Measurements from ENCODE around the gene OGG1.

The OGG1 gene

GRCh38 chr3:9729419-9729818 lies 20.3 kb upstream of the OGG1 start:
- TF ChIP-seq CTCF (IDR thresholded peaks at IDR 0.05; ENCODE audit: low read depth, low read length, missing control alignments): no peak
- in situ Hi-C loops (cut with HindIII; ENCODE audit: low pct_ligation_motif_present, low sequenced_read_pairs): no loop called here

GRCh38 chr3:9730657-9731205 lies 19.0 kb upstream of the OGG1 start:
- TF ChIP-seq CTCF (IDR thresholded peaks at IDR 0.05; ENCODE audit: low read depth, low read length, missing control alignments): no peak
- H3K27ac ChIP-seq: peak overlapping the region; percentile 48
- in situ Hi-C loops (cut with HindIII; ENCODE audit: low pct_ligation_motif_present, low sequenced_read_pairs): no loop called here
- H3K27me3 ChIP-seq (replicated peaks): no peaks in the 10 kb centered on the region
- H3K4me3 ChIP-seq (ENCODE audit: low read depth, low read length): peak overlapping the region; percentile 58
- no peak for DNase-seq
- H3K36me3 ChIP-seq (replicated peaks): peaks cover 10% of the 10 kb centered on the region

More at GRCh38 chr3:9729419-9729818, 20.3 kb upstream of the OGG1 start:
- Histone ChIP-seq H3K27ac (no peak overlapping the region), H3K36me3 (replicated peaks) (peaks cover 3% of the 10 kb centered on the region), H3K27me3 (replicated peaks) (no peaks in the 10 kb centered on the region), H3K4me3 (ENCODE audit: low read depth, low read length) (no peak overlapping the region)
- DNase-seq: no peak

- H3K27ac ChIP-seq: peak within 1 kb of the TSS; percentile 100
- H3K36me3 ChIP-seq (replicated peaks): peaks cover 13% of the 10 kb centered on the region
- TF ChIP-seq CTCF (IDR thresholded peaks at IDR 0.05; ENCODE audit: low read depth, low read length, missing control alignments): peak; percentile 22
- no peaks in the 10 kb centered on the region for H3K27me3 ChIP-seq (replicated peaks)
- H3K4me3 ChIP-seq (ENCODE audit: low read depth, low read length): peak within 1 kb of the TSS; percentile 91
- in situ Hi-C loops (cut with HindIII; ENCODE audit: low pct_ligation_motif_present, low sequenced_read_pairs): no loop called here
- DNase-seq: peak; percentile 99
Observed at GRCh38 chr3:9731206-9732079, 18.3 kb upstream of the OGG1 start, which contains the start of gene BRPF1. BRPF1 (plus strand) TSS chr3:9731735; CDS start chr3:9734141, 2,406 bp downstream.

GRCh38 chr3:9732080-9732739 lies 17.5 kb upstream of the OGG1 start:
- in situ Hi-C loops (cut with HindIII; ENCODE audit: low pct_ligation_motif_present, low sequenced_read_pairs): no loop called here
- no peaks in the 10 kb centered on the region for H3K27me3 ChIP-seq (replicated peaks)
- no peak for DNase-seq
- H3K4me3 ChIP-seq (ENCODE audit: low read depth, low read length): peak overlapping the region; percentile 91
- peaks cover 21% of the 10 kb centered on the region for H3K36me3 ChIP-seq (replicated peaks)
- peak overlapping the region; percentile 100 for H3K27ac ChIP-seq
- no peak for TF ChIP-seq CTCF (IDR thresholded peaks at IDR 0.05; ENCODE audit: low read depth, low read length, missing control alignments)

- no peak overlapping the region for H3K27ac ChIP-seq
- TF ChIP-seq CTCF (IDR thresholded peaks at IDR 0.05; ENCODE audit: low read depth, low read length, missing control alignments): no peak
- DNase-seq: no peak
- in situ Hi-C loops (cut with HindIII; ENCODE audit: low pct_ligation_motif_present, low sequenced_read_pairs): no loop called here
- no peaks in the 10 kb centered on the region for H3K27me3 ChIP-seq (replicated peaks)
- H3K4me3 ChIP-seq (ENCODE audit: low read depth, low read length): peak overlapping the region; percentile 91
- peaks cover 26% of the 10 kb centered on the region for H3K36me3 ChIP-seq (replicated peaks)
Observed at GRCh38 chr3:9732740-9733115, 17.0 kb upstream of the OGG1 start.

Measured in brain microvascular endothelial cell (primary cell).